ENCODE measurements around the gene PHACTR2. TPM values are rescaled to one million over a fixed set of nuclear protein-coding genes. Genes with fewer than 3 reads are reported as not detected.

The PHACTR2 gene
- total RNA-seq, 1 experiment from 2014 or later: not detected

GRCh38 chr6:143762126-143762525 lies 84.4 kb downstream of the PHACTR2 start:
- no peaks in the 10 kb centered on the region for H3K27me3 ChIP-seq (ENCODE audit: low read length)
- no peak for DNase-seq
- no peaks in the 10 kb centered on the region for H3K9me3 ChIP-seq (ENCODE audit: low read length)
- no peak overlapping the region for H3K4me3 ChIP-seq (ENCODE audit: low read length)
- no peak overlapping the region for H2AFZ ChIP-seq (ENCODE audit: low read length)
- no peaks in the 10 kb centered on the region for H3K4me1 ChIP-seq (ENCODE audit: low read length)
- H3K4me2 ChIP-seq (ENCODE audit: low read depth, low read length, poor library complexity, severe bottlenecking): no peak overlapping the region
- no peaks in the 10 kb centered on the region for H3K79me2 ChIP-seq (ENCODE audit: low read length)
- H3K27ac ChIP-seq (ENCODE audit: low read length): no peak overlapping the region
- no peaks in the 10 kb centered on the region for H3K9me2 ChIP-seq (replicated peaks; ENCODE audit: insufficient read depth, low read length)
- H3K9ac ChIP-seq (ENCODE audit: low read length): no peak overlapping the region
- H4K20me1 ChIP-seq (ENCODE audit: insufficient read depth, low read depth, low read length): no peaks in the 10 kb centered on the region
- no peaks in the 10 kb centered on the region for H3K36me3 ChIP-seq (ENCODE audit: insufficient read depth, low read length)

- no peak for DNase-seq
- Histone ChIP-seq H2AFZ (ENCODE audit: low read length) (no peak overlapping the region), H3K4me3 (ENCODE audit: low read length) (no peak overlapping the region), H3K27ac (ENCODE audit: low read length) (no peak overlapping the region), H3K9me3 (ENCODE audit: low read length) (no peaks in the 10 kb centered on the region), H3K9ac (ENCODE audit: low read length) (no peak overlapping the region), H3K9me2 (replicated peaks; ENCODE audit: insufficient read depth, low read length) (no peaks in the 10 kb centered on the region), H3K36me3 (ENCODE audit: insufficient read depth, low read length) (no peaks in the 10 kb centered on the region), H3K4me1 (ENCODE audit: low read length) (no peaks in the 10 kb centered on the region), H3K79me2 (ENCODE audit: low read length) (no peaks in the 10 kb centered on the region), H3K4me2 (ENCODE audit: low read depth, low read length, poor library complexity, severe bottlenecking) (no peak overlapping the region), H4K20me1 (ENCODE audit: insufficient read depth, low read depth, low read length) (no peaks in the 10 kb centered on the region), H3K27me3 (ENCODE audit: low read length) (no peaks in the 10 kb centered on the region)
Measured at GRCh38 chr6:143765422-143766184, 87.8 kb downstream of the PHACTR2 start.

- Histone ChIP-seq H3K9me2 (replicated peaks; ENCODE audit: insufficient read depth, low read length) (no peaks in the 10 kb centered on the region), H4K20me1 (ENCODE audit: insufficient read depth, low read depth, low read length) (no peaks in the 10 kb centered on the region), H3K9ac (ENCODE audit: low read length) (no peak overlapping the region), H3K4me3 (ENCODE audit: low read length) (no peak overlapping the region), H3K9me3 (ENCODE audit: low read length) (no peaks in the 10 kb centered on the region), H3K36me3 (ENCODE audit: insufficient read depth, low read length) (no peaks in the 10 kb centered on the region), H3K4me1 (ENCODE audit: low read length) (no peaks in the 10 kb centered on the region), H3K79me2 (ENCODE audit: low read length) (no peaks in the 10 kb centered on the region), H2AFZ (ENCODE audit: low read length) (no peak overlapping the region), H3K27ac (ENCODE audit: low read length) (no peak overlapping the region), H3K4me2 (ENCODE audit: low read depth, low read length, poor library complexity, severe bottlenecking) (no peak overlapping the region), H3K27me3 (ENCODE audit: low read length) (no peaks in the 10 kb centered on the region)
- no peak for DNase-seq
Measured at GRCh38 chr6:143766185-143766553, 88.4 kb downstream of the PHACTR2 start.

GRCh38 chr6:143767433-143767832 lies 89.7 kb downstream of the PHACTR2 start:
- no peak overlapping the region for H3K27ac ChIP-seq (ENCODE audit: low read length)
- no peaks in the 10 kb centered on the region for H3K9me3 ChIP-seq (ENCODE audit: low read length)
- DNase-seq: no peak
- H3K4me1 ChIP-seq (ENCODE audit: low read length): no peaks in the 10 kb centered on the region
- no peaks in the 10 kb centered on the region for H3K27me3 ChIP-seq (ENCODE audit: low read length)
- no peak overlapping the region for H3K4me2 ChIP-seq (ENCODE audit: low read depth, low read length, poor library complexity, severe bottlenecking)
- H4K20me1 ChIP-seq (ENCODE audit: insufficient read depth, low read depth, low read length): no peaks in the 10 kb centered on the region
- no peak overlapping the region for H2AFZ ChIP-seq (ENCODE audit: low read length)
- H3K79me2 ChIP-seq (ENCODE audit: low read length): no peaks in the 10 kb centered on the region
- H3K36me3 ChIP-seq (ENCODE audit: insufficient read depth, low read length): no peaks in the 10 kb centered on the region
- H3K4me3 ChIP-seq (ENCODE audit: low read length): no peak overlapping the region
- H3K9me2 ChIP-seq (replicated peaks; ENCODE audit: insufficient read depth, low read length): no peaks in the 10 kb centered on the region
- H3K9ac ChIP-seq (ENCODE audit: low read length): no peak overlapping the region

GRCh38 chr6:143772116-143773086 lies 94.6 kb downstream of the PHACTR2 start:
- Histone ChIP-seq H4K20me1 (ENCODE audit: insufficient read depth, low read depth, low read length) (no peaks in the 10 kb centered on the region), H3K9me3 (ENCODE audit: low read length) (no peaks in the 10 kb centered on the region), H3K9ac (ENCODE audit: low read length) (no peak overlapping the region), H3K9me2 (replicated peaks; ENCODE audit: insufficient read depth, low read length) (no peaks in the 10 kb centered on the region), H3K4me2 (ENCODE audit: low read depth, low read length, poor library complexity, severe bottlenecking) (no peak overlapping the region), H3K4me1 (ENCODE audit: low read length) (no peaks in the 10 kb centered on the region), H2AFZ (ENCODE audit: low read length) (no peak overlapping the region), H3K27ac (ENCODE audit: low read length) (no peak overlapping the region), H3K27me3 (ENCODE audit: low read length) (no peaks in the 10 kb centered on the region), H3K36me3 (ENCODE audit: insufficient read depth, low read length) (no peaks in the 10 kb centered on the region), H3K4me3 (ENCODE audit: low read length) (no peak overlapping the region), H3K79me2 (ENCODE audit: low read length) (no peaks in the 10 kb centered on the region)
- no peak for DNase-seq

- Histone ChIP-seq H3K79me2 (ENCODE audit: low read length) (no peaks in the 10 kb centered on the region), H3K27ac (ENCODE audit: low read length) (no peak overlapping the region), H3K9ac (ENCODE audit: low read length) (no peak overlapping the region), H3K9me2 (replicated peaks; ENCODE audit: insufficient read depth, low read length) (no peaks in the 10 kb centered on the region), H3K4me3 (ENCODE audit: low read length) (no peak overlapping the region), H3K4me1 (ENCODE audit: low read length) (no peaks in the 10 kb centered on the region), H3K9me3 (ENCODE audit: low read length) (no peaks in the 10 kb centered on the region), H2AFZ (ENCODE audit: low read length) (no peak overlapping the region), H3K27me3 (ENCODE audit: low read length) (no peaks in the 10 kb centered on the region), H3K36me3 (ENCODE audit: insufficient read depth, low read length) (no peaks in the 10 kb centered on the region), H4K20me1 (ENCODE audit: insufficient read depth, low read depth, low read length) (no peaks in the 10 kb centered on the region), H3K4me2 (ENCODE audit: low read depth, low read length, poor library complexity, severe bottlenecking) (no peak overlapping the region)
- no peak for DNase-seq
Measured at GRCh38 chr6:143773506-143774150, 95.9 kb downstream of the PHACTR2 start.

GRCh38 chr6:143774347-143774746 lies 96.6 kb downstream of the PHACTR2 start:
- Histone ChIP-seq H3K27ac (ENCODE audit: low read length) (no peak overlapping the region), H3K9me3 (ENCODE audit: low read length) (no peaks in the 10 kb centered on the region), H3K9ac (ENCODE audit: low read length) (no peak overlapping the region), H3K79me2 (ENCODE audit: low read length) (no peaks in the 10 kb centered on the region), H3K4me1 (ENCODE audit: low read length) (no peaks in the 10 kb centered on the region), H3K27me3 (ENCODE audit: low read length) (no peaks in the 10 kb centered on the region), H3K4me2 (ENCODE audit: low read depth, low read length, poor library complexity, severe bottlenecking) (no peak overlapping the region), H3K36me3 (ENCODE audit: insufficient read depth, low read length) (no peaks in the 10 kb centered on the region), H3K9me2 (replicated peaks; ENCODE audit: insufficient read depth, low read length) (no peaks in the 10 kb centered on the region), H3K4me3 (ENCODE audit: low read length) (no peak overlapping the region), H2AFZ (ENCODE audit: low read length) (no peak overlapping the region), H4K20me1 (ENCODE audit: insufficient read depth, low read depth, low read length) (no peaks in the 10 kb centered on the region)
- no peak for DNase-seq

- Histone ChIP-seq H3K27ac (ENCODE audit: low read length) (no peak overlapping the region), H3K79me2 (ENCODE audit: low read length) (no peaks in the 10 kb centered on the region), H3K27me3 (ENCODE audit: low read length) (no peaks in the 10 kb centered on the region), H3K4me3 (ENCODE audit: low read length) (no peak overlapping the region), H2AFZ (ENCODE audit: low read length) (no peak overlapping the region), H4K20me1 (ENCODE audit: insufficient read depth, low read depth, low read length) (no peaks in the 10 kb centered on the region), H3K9me3 (ENCODE audit: low read length) (no peaks in the 10 kb centered on the region), H3K9me2 (replicated peaks; ENCODE audit: insufficient read depth, low read length) (no peaks in the 10 kb centered on the region), H3K4me1 (ENCODE audit: low read length) (no peaks in the 10 kb centered on the region), H3K9ac (ENCODE audit: low read length) (no peak overlapping the region), H3K4me2 (ENCODE audit: low read depth, low read length, poor library complexity, severe bottlenecking) (no peak overlapping the region), H3K36me3 (ENCODE audit: insufficient read depth, low read length) (no peaks in the 10 kb centered on the region)
- DNase-seq: no peak
Measured at GRCh38 chr6:143775336-143775735, 97.6 kb downstream of the PHACTR2 start.
